GM19240 (cell line): ENCODE results near the gene MAGEA3.
"Not testable (repeated sequence)": the region's sequence is repeated elsewhere in the genome, so short reads cannot be mapped to it uniquely, and the experiment has no call there.

ENCODE experiments used
- DNase-seq: peaks from one replicate; pipeline ENCODE4 v3.0.0; 2011; ENCODE audit warnings: low spot score; ENCODE audit not compliant: insufficient read length

The MAGEA3 gene, protein sequence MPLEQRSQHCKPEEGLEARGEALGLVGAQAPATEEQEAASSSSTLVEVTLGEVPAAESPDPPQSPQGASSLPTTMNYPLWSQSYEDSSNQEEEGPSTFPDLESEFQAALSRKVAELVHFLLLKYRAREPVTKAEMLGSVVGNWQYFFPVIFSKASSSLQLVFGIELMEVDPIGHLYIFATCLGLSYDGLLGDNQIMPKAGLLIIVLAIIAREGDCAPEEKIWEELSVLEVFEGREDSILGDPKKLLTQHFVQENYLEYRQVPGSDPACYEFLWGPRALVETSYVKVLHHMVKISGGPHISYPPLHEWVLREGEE

DNA sequence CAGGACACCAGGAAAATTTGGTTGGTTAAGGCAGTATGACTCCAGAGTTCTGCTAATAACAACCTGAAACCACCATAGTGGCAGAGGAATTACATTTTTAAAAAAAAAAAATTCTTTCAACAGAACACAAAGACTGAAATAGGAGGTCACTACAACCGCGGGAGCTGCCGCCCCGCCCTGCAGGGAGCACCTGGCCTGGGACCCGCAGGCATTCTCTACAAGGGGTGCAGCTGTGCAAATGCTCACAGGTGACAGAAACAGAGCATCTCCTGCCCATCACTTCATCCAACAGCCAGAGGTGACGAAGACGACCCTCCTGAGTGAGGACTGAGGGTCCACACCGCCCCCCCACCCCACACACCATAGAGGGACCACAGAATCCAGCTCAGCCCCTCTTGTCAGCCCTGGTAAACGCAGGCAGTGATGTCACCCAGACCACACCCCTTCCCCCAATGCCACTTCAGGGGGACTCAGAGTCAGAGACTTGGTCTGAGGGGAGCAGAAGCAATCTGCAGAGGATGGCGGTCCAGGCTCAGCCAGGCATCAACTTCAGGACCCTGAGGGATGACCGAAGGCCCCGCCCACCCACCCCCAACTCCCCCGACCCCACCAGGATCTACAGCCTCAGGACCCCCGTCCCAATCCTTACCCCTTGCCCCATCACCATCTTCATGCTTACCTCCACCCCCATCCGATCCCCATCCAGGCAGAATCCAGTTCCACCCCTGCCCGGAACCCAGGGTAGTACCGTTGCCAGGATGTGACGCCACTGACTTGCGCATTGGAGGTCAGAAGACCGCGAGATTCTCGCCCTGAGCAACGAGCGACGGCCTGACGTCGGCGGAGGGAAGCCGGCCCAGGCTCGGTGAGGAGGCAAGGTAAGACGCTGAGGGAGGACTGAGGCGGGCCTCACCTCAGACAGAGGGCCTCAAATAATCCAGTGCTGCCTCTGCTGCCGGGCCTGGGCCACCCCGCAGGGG is at the start of gene MAGEA3:
Gene MAGEA3 (plus strand): TSS at position 843 of the 980 bp plus-strand sequence. CDS start 2,039 bp downstream, outside the sequence.
- not testable (repeated sequence) for DNase-seq

DNA sequence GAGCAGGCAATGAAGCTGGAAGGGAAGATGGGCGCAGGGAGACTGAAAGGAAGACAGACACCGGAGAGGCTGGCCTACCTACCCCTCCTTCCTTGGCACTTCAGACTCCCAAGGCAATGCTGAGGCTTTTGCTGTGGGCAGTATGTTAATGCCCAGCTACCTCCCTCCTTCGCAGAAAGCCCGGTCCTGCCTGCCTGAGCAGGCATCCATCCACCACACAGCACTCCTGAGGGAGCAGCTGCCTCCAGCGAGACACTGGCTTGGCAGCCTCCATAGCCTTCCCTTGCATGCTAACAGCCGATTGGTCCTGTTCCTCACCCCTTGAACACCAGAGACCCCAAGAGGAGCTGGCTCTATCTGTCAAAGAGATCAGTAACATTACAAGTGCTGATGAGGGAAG is 46.5 kb upstream of the MAGEA3 start:
- no peak for DNase-seq

GRCh38 chrX:152652467-152652866 is 46.1 kb upstream of the MAGEA3 start:
- DNase-seq, result no peak

GRCh38 chrX:152656087-152656486 is 42.5 kb upstream of the MAGEA3 start:
- no peak for DNase-seq

DNA sequence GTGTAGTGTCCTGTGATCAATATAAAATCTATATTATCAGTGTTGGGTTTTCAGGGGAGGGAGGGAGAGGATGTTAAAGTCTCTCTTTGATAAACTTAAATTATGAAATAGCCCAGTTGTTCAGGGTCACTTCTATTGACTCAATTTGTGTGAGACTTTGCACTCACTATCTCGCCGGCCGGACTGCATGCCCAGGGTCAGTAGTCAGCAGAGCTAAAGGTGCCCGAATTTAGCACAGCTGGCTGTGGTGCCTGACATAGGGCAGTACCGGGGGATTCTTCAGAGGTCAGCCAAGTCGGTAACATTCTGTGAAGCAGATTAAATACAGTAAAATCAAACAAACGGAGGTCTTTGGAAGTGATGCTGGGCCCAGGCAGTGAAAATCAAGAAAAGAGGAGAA is 41.7 kb upstream of the MAGEA3 start:
- DNase-seq, result no peak

GRCh38 chrX:152658302-152658701 is 40.3 kb upstream of the MAGEA3 start:
- DNase-seq, result no peak

- DNase-seq, result no peak
Observed at GRCh38 chrX:152663086-152663485, 35.5 kb upstream of the MAGEA3 start.

- no peak for DNase-seq
Observed at GRCh38 chrX:152674135-152674534, 24.5 kb upstream of the MAGEA3 start.

- DNase-seq, result not testable (repeated sequence)
Observed at GRCh38 chrX:152674652-152675051, 23.9 kb upstream of the MAGEA3 start.

GRCh38 chrX:152681012-152681411 is 17.6 kb upstream of the MAGEA3 start:
- DNase-seq, result not testable (repeated sequence)

DNA sequence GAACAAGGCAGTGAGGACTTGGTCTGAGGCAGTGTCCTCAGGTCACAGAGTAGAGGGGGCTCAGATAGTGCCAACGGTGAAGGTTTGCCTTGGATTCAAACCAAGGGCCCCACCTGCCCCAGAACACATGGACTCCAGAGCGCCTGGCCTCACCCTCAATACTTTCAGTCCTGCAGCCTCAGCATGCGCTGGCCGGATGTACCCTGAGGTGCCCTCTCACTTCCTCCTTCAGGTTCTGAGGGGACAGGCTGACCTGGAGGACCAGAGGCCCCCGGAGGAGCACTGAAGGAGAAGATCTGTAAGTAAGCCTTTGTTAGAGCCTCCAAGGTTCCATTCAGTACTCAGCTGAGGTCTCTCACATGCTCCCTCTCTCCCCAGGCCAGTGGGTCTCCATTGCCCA is 1.8 kb downstream of the MAGEA3 start:
- not testable (repeated sequence) for DNase-seq

DNA sequence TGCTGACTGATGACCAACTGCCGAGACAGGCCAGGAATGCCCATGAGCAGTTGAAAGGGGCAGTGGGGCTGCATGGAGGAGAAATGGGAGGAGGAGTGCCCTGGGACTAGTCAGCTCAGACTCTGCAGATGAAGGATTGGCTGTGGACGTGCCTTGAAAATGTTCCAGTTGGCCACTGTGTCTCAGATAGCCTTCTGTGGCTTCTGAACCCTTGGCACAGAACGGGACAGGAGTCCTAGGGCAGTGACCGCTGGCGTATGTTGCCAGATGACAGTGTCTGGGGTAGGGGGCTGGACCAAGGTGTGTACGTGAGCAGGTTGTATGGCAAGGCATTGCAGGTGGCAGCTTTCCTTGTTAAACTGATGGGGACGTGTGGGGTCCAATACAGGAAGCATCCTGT is 7.9 kb downstream of the MAGEA3 start:
- not testable (repeated sequence) for DNase-seq

GRCh38 chrX:152709173-152709572 is 10.6 kb downstream of the MAGEA3 start, which contains the start of gene CSAG2:
Gene CSAG2, minus strand, starts transcription at chrX:152709273. Its CDS starts 161 bp downstream, at chrX:152709112.
- DNase-seq, result not testable (repeated sequence)

GRCh38 chrX:152713195-152713594 is 14.6 kb downstream of the MAGEA3 start:
- DNase-seq, result not testable (repeated sequence)

GRCh38 chrX:152713815-152714787 is 15.5 kb downstream of the MAGEA3 start, which contains the start of gene MAGEA2B:
Gene MAGEA2B, plus strand, starts transcription at chrX:152714628. Its CDS starts 2,479 bp downstream, at chrX:152717107.
- not testable (repeated sequence) for DNase-seq

- DNase-seq, result no peak
Observed at GRCh38 chrX:152725409-152725808, 26.8 kb downstream of the MAGEA3 start.

GRCh38 chrX:152733261-152733975 is 34.8 kb downstream of the MAGEA3 start, which contains the start of the genes CSAG1 and MAGEA12:
Gene CSAG1, minus strand, starts transcription at chrX:152733721. Its CDS starts 1,261 bp downstream, at chrX:152732460.
Gene MAGEA12, plus strand, starts transcription at chrX:152733757. Its CDS starts 2,405 bp downstream, at chrX:152736162.
- no peak for DNase-seq

DNA sequence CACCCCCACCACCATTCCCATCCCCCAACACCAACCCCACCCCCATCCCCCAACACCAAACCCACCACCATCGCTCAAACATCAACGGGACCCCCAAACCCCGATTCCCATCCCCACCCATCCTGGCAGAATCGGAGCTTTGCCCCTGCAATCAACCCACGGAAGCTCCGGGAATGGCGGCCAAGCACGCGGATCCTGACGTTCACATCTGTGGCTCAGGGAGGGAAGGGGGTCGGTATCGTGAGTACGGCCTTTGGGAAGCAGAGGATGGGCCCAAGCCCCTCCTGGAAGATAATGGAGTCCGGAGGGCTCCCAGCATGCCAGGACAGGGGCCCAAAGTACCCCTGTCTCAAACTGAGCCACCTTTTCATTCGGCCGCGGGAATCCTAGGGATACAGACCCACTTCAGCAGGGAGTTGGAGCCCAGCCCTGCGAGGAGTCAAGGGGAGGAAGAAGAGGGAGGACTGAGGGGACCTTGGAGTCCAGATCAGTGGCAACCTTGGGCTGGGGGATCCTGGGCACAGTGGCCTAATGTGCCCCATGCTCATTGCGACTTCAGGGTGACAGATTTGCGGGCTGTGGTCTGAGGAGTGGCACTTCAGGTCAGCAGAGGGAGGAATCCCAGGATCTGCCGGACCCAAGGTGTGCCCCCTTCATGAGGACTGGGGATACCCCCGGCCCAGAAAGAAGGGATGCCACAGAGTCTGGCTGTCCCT is 35.7 kb downstream of the MAGEA3 start:
- DNase-seq, result not testable (repeated sequence)

DNA sequence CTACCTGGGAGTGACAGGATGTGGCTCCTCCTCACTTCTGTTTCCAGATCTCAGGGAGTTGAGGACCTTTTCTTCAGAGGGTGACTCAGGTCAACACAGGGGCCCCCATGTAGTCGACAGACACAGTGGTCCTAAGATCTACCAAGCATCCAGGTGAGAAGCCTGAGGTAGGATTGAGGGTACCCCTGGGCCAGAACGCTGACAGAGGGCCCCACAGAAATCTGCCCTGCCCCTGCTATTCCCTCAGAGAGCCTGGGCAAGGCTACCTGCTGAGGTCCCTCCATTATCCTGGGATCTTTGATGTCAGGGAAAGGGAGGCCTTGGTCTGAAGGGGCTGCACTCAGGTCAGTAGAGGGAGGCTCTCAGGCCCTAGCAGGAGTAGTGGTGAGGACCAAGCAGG is 36.5 kb downstream of the MAGEA3 start:
- no peak for DNase-seq
